ENCODE data around the gene TRIM33. TPM values are rescaled to one million over a fixed set of nuclear protein-coding genes. Genes with fewer than 3 reads are reported as not detected.

The TRIM33 gene
- total and polyA plus RNA-seq, 2 experiments from 2014 or later, result 27.5 to 41.1 TPM

DNA sequence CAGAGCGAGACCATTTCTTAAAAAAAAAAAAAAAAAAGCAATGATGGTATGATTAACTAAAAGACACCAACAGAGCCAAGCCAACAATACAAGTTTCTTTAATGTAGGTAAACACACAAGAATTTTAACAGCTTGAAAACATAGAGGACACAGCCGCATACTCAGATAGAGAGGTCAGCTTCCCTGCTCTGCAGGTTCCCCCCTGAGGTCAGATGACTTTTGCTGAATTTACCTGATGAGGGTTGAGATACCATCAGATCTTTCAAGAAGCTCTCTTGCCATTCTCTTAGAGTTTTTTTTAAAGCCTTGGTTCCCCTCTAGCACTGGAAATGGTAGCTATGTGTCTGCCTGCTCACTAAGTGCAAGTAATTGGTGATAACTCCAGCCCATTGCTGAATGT, 39.3 kb upstream of the TRIM33 start:
- whole genome bisulfite sequencing (ENCODE audit: low lambda C conversion rate, missing lambda C conversion rate), result 69% methylated on average over 2 of the region's 2 CpGs
- no peak overlapping the region for H3K4me2 ChIP-seq
- no peak overlapping the region for H3K27ac ChIP-seq
- TF ChIP-seq EZH2 (IDR thresholded peaks at IDR 0.05; ENCODE audit: borderline replicate concordance) (no peak), EZH2phosphoT487 (IDR thresholded peaks at IDR 0.05; ENCODE audit: low read depth, severe bottlenecking, unreplicated experiment) (no peak)
- TF ChIP-seq, protein P1, sequence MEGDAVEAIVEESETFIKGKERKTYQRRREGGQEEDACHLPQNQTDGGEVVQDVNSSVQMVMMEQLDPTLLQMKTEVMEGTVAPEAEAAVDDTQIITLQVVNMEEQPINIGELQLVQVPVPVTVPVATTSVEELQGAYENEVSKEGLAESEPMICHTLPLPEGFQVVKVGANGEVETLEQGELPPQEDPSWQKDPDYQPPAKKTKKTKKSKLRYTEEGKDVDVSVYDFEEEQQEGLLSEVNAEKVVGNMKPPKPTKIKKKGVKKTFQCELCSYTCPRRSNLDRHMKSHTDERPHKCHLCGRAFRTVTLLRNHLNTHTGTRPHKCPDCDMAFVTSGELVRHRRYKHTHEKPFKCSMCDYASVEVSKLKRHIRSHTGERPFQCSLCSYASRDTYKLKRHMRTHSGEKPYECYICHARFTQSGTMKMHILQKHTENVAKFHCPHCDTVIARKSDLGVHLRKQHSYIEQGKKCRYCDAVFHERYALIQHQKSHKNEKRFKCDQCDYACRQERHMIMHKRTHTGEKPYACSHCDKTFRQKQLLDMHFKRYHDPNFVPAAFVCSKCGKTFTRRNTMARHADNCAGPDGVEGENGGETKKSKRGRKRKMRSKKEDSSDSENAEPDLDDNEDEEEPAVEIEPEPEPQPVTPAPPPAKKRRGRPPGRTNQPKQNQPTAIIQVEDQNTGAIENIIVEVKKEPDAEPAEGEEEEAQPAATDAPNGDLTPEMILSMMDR (IDR thresholded peaks at IDR 0.05; ENCODE audit: poor library complexity), result no peak
- H3K9me3 ChIP-seq (ENCODE audit: low read depth), result no peaks in the 10 kb centered on the region
- no peak overlapping the region for H2AFZ ChIP-seq
- H3K4me1 ChIP-seq (ENCODE audit: insufficient read depth), result no peaks in the 10 kb centered on the region
- no peak for DNase-seq (ENCODE audit: low spot score)
- no peaks in the 10 kb centered on the region for H4K20me1 ChIP-seq (ENCODE audit: insufficient read depth, poor library complexity, severe bottlenecking)
- H3K79me2 ChIP-seq, result no peaks in the 10 kb centered on the region
- no peaks in the 10 kb centered on the region for H3K36me3 ChIP-seq (replicated peaks; ENCODE audit: insufficient read depth, low read depth)
- H3K4me3 ChIP-seq, result no peak overlapping the region
- H3K27me3 ChIP-seq, result no peaks in the 10 kb centered on the region
- H3K9me2 ChIP-seq (replicated peaks; ENCODE audit: insufficient read depth), result no peaks in the 10 kb centered on the region

DNA sequence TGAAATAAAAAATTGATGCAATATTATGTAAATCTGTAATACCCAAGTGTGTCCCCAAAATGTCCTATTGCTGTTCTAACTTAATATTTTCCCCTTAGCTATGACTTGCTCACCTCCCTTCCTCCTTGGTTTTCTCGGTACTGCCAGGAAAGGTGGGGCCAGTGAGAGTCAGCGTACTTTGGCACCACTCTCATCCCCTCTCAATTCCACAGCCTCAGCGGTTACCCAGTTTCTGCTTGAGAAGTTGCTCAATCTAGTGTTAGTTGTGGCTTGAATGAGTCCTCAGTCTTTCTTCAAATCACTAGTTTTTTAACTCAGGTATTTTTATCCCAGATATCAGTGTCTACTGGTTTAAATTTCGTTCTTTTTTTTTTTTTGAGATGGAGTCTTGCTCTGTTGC, 38.1 kb upstream of the TRIM33 start:
- Histone ChIP-seq H3K27ac (no peak overlapping the region), H2AFZ (no peak overlapping the region), H3K4me3 (no peak overlapping the region), H4K20me1 (ENCODE audit: insufficient read depth, poor library complexity, severe bottlenecking) (no peaks in the 10 kb centered on the region), H3K79me2 (no peaks in the 10 kb centered on the region), H3K4me1 (ENCODE audit: insufficient read depth) (no peaks in the 10 kb centered on the region), H3K9me3 (ENCODE audit: low read depth) (no peaks in the 10 kb centered on the region), H3K27me3 (no peaks in the 10 kb centered on the region), H3K9me2 (replicated peaks; ENCODE audit: insufficient read depth) (no peaks in the 10 kb centered on the region), H3K4me2 (no peak overlapping the region), H3K36me3 (replicated peaks; ENCODE audit: insufficient read depth, low read depth) (no peaks in the 10 kb centered on the region)
- WGBS (ENCODE audit: low lambda C conversion rate, missing lambda C conversion rate), result 88% methylated on average over 4 of the region's 4 CpGs
- DNase-seq (ENCODE audit: low spot score), result no peak
- TF ChIP-seq, protein P1 (IDR thresholded peaks at IDR 0.05; ENCODE audit: poor library complexity), result no peak
- TF ChIP-seq EZH2 (IDR thresholded peaks at IDR 0.05; ENCODE audit: borderline replicate concordance) (no peak), EZH2phosphoT487 (IDR thresholded peaks at IDR 0.05; ENCODE audit: low read depth, severe bottlenecking, unreplicated experiment) (no peak)

DNA sequence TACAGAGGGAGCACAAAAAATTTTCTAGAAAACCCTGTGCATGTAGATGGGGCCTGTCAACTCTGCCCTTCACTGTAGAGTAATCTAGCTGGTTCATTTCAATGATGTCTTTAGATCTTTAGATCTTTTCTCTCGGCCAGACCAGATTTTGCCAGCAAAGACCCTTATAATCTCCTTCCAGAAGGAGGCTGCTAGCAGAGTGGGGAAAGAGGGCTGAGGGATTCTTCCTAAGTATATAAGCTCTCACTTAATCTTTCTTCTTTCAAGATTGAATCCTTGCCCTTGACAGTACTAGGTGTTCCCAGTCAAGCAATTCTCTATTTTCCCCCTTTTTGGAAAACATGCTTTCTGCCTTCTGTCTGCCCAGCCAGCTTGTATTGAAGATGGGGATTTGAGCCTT, 36.1 kb upstream of the TRIM33 start:
- no peaks in the 10 kb centered on the region for H3K9me2 ChIP-seq (replicated peaks; ENCODE audit: insufficient read depth)
- no peaks in the 10 kb centered on the region for H3K9me3 ChIP-seq (ENCODE audit: low read depth)
- no peak overlapping the region for H3K4me2 ChIP-seq
- H2AFZ ChIP-seq, result no peak overlapping the region
- no peak for TF ChIP-seq EZH2 (IDR thresholded peaks at IDR 0.05; ENCODE audit: borderline replicate concordance)
- TF ChIP-seq, protein P1 (IDR thresholded peaks at IDR 0.05; ENCODE audit: poor library complexity), result no peak
- no peak for TF ChIP-seq EZH2phosphoT487 (IDR thresholded peaks at IDR 0.05; ENCODE audit: low read depth, severe bottlenecking, unreplicated experiment)
- DNase-seq (ENCODE audit: low spot score), result no peak
- H3K27ac ChIP-seq, result no peak overlapping the region
- no peaks in the 10 kb centered on the region for H4K20me1 ChIP-seq (ENCODE audit: insufficient read depth, poor library complexity, severe bottlenecking)
- WGBS (ENCODE audit: low lambda C conversion rate, missing lambda C conversion rate), result 53% methylated on average over 1 of the region's 1 CpG
- no peaks in the 10 kb centered on the region for H3K4me1 ChIP-seq (ENCODE audit: insufficient read depth)
- H3K36me3 ChIP-seq (replicated peaks; ENCODE audit: insufficient read depth, low read depth), result no peaks in the 10 kb centered on the region
- H3K79me2 ChIP-seq, result no peaks in the 10 kb centered on the region
- no peak overlapping the region for H3K4me3 ChIP-seq
- no peaks in the 10 kb centered on the region for H3K27me3 ChIP-seq

DNA sequence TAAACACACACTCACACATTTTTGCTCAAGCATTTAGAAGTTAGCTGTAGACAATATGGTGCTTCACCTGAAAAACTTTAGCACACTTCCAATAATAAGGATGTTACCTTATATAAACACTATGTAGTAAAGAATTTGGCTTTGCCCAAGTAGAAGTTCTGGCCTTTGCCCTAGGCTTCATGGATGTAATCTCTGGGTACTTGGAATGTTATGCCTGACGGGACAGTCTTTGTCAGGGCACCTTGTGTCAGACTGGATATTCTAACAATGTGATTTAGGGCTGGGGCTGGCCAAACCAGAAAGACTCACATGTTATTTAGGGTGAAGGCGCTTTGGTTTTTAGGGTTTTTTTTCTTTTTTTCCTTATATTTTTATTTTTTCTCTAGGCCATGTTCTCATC, 34.8 kb upstream of the TRIM33 start:
- WGBS (ENCODE audit: low lambda C conversion rate, missing lambda C conversion rate), result 78% methylated on average over 2 of the region's 2 CpGs
- no peak overlapping the region for H2AFZ ChIP-seq

More for the DNA sequence above, 34.8 kb upstream of the TRIM33 start:
- H3K27me3 ChIP-seq, result no peaks in the 10 kb centered on the region
- no peaks in the 10 kb centered on the region for H3K4me1 ChIP-seq (ENCODE audit: insufficient read depth)
- no peak overlapping the region for H3K4me3 ChIP-seq
- H3K9me3 ChIP-seq (ENCODE audit: low read depth), result no peaks in the 10 kb centered on the region
- no peak for DNase-seq (ENCODE audit: low spot score)
- H3K9me2 ChIP-seq (replicated peaks; ENCODE audit: insufficient read depth), result no peaks in the 10 kb centered on the region
- H3K79me2 ChIP-seq, result no peaks in the 10 kb centered on the region
- no peaks in the 10 kb centered on the region for H4K20me1 ChIP-seq (ENCODE audit: insufficient read depth, poor library complexity, severe bottlenecking)
- H3K36me3 ChIP-seq (replicated peaks; ENCODE audit: insufficient read depth, low read depth), result no peaks in the 10 kb centered on the region
- H3K4me2 ChIP-seq, result no peak overlapping the region
- TF ChIP-seq, protein P1 (IDR thresholded peaks at IDR 0.05; ENCODE audit: poor library complexity), result no peak
- TF ChIP-seq EZH2phosphoT487 (IDR thresholded peaks at IDR 0.05; ENCODE audit: low read depth, severe bottlenecking, unreplicated experiment), result no peak
- no peak for TF ChIP-seq EZH2 (IDR thresholded peaks at IDR 0.05; ENCODE audit: borderline replicate concordance)
- no peak overlapping the region for H3K27ac ChIP-seq
